Superior temporal gyrus (tissue), 1 donor: ENCODE data around the gene AQP5.

Experiments used
- DNase-seq: peaks from one replicate; pipeline ENCODE4 v3.0.0-alpha.2; 2016; ENCODE audit errors: extremely low spot score

The AQP5 gene

DNA sequence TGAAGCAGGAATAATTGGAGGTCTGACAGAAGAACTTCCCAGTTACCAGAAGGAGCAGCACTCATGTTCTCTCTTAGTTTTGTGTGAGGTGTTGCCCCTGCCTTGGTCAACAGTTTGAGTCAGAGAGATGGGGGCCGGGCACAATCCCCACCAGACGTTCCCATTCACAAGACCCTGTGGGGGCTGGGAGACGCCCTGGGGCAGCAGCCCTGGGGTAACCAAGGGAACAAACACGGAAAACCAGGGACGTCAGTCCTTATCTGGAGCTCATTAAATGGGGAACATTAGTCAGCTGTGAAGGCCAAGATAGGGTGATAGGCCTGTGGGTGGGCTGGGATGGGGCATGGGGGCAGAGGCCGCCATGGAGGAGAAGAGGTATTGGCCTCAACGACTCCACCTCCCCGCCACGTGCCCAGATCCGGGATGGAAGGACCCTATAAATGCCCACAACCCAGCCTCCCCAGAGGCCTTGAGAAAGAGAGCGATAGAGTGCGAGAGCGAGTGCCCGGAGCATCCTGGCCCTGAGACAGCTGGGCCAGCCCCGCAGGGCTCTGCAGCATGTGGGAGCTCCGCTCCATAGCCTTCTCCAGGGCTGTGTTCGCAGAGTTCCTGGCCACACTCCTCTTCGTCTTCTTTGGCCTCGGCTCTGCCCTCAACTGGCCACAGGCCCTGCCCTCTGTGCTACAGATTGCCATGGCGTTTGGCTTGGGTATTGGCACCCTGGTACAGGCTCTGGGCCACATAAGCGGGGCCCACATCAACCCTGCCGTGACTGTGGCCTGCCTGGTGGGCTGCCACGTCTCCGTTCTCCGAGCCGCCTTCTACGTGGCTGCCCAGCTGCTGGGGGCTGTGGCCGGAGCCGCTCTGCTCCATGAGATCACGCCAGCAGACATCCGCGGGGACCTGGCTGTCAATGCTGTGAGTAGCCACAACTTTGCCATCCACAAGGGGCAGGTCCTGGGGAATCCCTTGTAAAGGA, 11.1 kb upstream of the AQP5 start, which contains the start of gene AQP2:
AQP2 (plus strand) TSS at position 465 of the 979 bp plus-strand sequence; CDS start at position 559, 94 bp downstream.
- no peak for DNase-seq

DNA sequence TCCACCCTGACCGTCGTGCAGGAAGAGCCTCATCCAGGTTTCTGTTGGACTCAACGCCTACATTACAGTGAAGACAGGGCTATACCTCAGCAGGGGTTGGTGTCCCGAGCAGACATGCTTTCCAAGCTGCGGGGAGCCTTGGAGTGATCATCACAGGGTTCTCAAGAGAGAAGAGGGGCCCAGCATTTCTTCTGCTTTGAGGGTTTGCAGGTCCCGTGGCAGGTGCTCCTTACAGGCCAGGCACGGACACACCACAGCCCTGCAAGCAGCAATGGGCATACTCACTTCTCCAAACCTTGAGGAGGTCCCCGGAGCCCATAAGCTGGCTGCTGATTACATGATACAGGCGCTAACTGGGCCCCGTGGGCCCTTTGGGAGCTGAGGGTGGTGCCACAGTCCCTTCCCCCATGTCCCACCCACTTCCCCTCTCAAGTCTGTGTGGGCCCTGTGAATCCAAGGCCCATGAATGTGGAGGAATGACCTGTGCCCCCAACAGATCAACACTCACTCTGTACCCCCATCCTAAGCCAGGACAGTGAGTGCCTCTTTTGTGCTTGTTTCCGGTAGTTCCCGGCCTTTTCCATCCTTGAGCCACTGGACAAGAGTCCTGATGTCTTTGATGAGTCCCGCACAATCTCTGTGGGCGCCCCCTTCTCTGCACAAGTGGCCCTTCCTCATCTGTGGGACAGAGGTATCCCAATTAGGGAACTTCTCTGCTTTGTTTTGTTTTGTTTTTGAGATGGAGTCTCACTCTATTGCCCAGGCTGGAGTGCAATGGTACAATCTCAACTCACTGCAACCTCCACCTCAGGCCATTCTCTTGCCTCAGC, 10.0 kb upstream of the AQP5 start:
- DNase-seq: no peak

DNA sequence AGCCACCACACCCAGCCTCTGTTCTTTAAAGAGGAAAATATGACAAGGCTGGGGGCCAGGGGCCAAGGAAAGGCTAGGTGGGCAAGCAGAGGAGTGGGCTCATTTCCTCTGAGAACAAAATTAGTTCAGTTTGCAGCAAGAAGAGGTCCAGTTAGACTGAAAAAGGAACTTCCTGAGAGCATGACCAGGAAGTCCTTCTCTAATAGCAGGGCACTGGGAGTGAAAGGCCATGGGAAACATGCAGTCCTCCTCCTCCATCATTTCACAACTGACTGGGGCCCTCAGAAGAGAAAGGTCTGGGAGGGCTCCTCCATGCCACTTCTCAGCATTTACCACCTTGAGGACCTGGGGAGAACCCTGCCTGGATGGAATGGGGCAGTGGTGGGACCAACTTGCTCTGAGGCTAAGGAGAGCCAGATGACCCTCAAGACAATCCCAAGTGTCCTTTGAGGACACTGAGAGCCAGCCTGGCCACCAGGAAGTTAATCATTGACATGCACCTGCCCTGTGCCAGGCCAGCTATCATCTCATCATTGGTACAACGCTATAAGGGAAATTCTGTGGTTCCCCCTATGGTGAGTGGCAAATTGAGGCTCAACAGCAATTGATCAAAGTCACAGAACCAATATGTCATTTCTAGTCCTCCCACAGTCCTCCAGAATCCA, 9.1 kb upstream of the AQP5 start:
- no peak for DNase-seq

DNA sequence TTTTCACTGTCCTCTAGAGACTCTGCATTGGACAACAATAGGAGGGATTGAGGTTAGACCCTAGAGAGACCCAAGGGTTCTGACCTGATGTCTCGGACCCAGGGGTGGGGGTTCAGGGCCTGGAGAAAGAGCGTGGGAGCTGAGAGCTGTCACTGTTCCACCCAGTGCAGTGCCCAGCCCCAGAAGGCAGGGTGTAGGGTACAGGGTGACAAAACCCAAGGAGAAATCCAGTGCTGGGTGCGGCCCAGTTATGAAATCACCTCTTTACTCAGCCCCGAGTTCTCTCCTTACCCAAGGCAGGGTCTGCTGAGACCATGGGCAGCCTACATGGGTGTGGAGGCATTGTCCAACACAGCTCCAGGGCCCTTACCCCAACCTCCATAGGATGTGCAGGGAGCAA, 8.5 kb upstream of the AQP5 start:
- DNase-seq: no peak

DNA sequence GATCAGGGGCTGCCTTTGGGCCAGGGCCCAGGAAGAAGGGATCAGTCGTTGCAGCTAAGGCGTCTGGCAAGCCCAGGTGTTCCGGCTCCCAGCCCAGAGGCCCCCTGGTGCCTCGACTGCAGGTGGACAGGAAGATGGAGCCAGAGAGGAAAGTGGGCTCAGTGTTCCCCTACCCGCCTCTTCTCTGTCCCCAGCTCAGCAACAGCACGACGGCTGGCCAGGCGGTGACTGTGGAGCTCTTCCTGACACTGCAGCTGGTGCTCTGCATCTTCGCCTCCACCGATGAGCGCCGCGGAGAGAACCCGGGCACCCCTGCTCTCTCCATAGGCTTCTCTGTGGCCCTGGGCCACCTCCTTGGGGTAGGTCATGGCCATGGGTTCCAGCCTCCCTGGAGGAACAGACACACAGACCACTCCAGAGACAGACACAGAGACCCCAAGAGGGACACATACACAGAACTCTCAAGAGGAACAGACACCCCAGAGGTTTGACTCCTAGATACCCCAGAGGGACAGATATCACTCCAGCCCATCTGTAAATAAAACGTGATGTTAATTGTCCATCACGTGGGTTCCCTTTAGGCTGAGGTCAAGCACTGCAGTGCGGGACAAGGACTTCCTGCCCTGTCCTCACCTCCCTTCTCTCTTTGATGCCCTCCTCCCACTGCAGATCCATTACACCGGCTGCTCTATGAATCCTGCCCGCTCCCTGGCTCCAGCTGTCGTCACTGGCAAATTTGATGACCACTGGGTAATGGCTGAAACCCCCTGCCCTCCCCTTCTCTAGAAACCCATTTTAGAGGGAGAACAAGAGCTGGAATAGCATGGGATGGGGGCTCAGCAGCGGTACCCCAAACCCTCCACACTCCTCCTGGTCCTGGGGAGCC, 7.5 kb upstream of the AQP5 start:
- no peak for DNase-seq

DNA sequence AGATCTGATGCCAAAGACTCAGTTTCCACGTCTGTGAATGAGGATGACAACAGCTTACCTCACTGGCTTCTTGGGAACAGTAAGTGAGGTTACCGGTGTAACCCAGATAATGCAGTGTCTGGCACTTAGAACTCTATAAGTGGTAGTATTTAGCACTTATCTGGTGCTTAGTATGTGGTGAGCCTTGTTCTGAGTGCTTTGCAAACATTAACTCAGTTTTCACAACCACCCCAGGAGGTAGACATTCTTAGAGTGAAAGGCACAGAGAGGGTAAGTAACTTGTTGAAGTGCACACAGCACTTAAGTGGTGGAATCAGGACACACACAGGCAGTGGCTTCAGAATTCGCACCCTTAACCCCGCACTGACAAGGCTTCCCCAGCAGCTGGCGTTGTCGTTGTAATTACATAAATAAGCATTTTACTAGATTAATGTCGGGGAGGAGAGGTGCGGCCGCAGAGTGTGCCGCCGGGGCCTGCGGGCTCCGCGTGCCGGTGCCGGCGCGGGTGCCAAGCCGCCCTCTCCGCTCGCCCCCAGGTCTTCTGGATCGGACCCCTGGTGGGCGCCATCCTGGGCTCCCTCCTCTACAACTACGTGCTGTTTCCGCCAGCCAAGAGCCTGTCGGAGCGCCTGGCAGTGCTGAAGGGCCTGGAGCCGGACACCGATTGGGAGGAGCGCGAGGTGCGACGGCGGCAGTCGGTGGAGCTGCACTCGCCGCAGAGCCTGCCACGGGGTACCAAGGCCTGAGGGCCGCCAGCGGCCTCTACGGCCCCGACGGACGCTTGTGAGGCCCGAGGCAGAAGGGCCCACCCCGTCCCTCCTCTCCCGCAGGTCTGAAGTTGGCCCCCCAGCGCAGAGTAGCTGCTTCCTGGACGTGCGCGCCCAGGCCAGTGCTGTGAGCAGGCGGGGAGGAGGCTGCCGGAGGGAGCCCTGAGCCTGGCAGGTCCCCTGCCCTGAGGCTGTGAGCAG, 6.5 kb upstream of the AQP5 start:
- DNase-seq: no peak

DNA sequence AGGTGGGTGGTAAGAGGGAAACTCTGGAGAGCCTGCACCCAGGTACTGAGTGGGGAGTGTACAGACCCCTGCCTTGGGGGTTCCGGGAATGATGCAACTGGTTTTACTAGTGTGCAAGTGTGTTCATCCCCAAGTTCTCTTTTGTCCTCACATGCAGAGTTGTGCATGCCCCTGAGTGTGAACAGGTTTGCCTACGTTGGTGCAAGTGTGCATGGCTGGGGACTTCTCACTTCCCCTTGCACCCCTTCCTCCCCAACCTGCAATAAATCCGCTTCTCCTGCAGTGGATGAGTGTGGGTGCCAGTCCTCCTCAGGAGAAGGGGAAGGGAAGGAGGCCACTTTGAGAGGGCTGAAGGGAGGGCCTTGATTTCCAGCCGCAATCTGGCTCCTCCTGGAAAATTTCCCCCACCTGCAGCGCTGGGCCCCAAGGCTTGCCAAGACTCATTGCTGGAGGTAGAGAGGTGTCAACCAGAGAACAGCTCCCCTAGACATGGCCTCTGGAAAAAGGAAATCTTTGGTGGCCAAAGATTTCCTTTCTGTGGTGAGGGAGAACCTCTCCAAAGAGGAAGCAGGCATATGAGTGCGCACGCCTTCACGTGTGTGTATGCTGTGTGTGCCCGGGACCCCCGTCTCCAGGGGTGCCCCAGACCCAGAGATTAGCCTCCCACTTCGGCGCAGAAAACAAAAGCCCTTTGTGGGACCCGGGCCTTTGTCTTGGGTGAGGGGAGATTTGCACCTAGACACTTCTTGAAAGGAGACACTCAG, 5.6 kb upstream of the AQP5 start:
- DNase-seq: no peak

DNA sequence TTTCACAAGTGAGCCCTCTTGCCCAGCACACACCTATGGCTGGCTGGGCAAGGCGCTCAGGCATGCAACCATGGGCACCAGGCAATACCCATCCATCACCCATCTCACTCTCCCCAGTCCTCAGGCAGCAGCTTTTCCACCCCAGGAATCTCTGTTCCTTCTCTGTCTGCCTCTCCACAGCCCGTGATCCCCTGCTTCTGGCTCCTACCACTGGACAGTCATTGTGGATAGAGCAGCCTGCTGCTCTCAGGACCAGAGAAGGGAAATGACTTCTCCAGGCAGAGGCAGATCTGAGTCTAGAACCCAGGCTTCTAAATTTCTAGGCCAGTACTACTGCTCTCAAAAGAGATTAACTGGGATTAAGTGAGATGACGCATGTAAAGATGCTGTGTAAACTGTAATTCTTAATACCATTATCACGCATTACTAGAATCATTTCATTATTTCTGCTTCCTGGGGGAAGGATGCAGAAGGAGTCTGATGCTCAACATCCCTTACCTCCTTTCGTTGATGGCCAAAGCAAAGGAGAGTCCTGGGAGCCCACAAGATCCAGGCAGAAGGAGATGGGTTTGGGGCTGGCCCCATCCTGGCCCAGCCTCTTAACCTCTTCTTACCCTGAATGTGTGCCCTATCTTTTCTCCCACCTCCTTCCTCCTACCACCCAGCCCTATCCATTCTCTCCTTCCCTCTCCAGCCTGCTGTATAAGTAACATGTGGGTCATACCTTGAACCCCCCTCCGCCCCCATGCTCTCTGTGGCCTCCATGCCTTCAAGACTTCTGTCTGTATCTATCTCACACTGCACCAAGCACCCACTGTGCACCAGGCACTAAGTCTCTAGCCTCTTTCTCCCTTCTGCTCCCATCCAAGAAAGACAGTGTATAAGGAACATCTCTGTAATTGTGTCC, 4.8 kb upstream of the AQP5 start:
- no peak for DNase-seq

DNA sequence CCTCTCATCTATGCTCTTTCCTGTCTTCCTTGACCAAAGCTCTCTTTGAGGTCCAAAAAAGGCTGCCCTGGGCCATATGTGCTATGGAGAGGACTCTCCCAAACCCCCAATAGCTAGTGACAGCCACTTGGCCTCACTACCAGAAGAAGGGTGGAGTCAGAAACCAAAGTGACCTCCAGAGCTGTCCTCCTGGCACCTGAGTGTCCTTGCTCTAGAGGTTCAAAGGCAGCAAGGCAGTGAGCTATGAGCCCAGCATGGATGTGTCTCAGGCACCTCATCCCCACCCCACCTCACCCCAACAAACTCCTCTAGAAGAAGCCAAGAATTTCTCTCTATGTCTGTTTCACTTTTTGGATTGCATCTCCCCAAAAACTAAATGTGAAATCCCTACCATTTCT, 4.1 kb upstream of the AQP5 start:
- DNase-seq: no peak

DNA sequence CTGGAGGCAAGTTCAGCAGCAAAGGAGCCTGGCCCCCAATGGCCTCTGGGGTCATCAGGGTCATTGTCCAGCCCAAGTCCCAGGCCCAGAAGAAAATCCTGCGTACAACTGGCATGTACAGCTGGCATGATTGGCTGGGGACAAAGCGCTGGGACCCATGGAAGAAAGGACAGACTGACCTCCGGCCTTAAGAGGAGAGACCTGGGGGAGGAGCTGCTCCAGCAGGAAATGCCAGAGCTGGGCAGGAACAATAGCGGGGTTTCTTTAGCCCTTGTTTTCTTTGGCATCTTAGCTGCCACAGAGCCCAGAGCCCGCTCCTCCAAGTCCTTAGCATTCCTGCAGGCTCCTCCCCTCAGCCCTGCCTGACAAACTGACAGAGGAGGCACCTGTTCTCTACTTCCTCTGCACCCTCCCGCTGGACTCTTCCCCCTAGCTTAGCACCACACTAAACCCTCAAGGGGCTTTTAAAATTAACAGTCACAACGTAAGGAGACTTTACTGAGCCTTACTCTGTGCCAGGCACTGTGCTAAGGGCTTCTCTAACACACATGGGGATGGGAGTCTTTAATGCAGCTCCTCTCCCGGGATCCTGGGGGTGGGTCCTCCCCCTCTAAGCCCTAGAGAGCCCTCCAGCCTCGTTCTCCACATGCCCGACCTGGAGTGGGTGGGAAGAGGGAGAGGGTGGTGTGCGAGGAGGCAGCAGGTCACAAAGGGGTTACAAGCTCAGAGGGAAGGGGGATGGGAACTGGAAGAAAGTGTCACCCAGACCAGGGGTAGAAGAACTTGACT, 1.8 kb upstream of the AQP5 start:
- DNase-seq: no peak

DNA sequence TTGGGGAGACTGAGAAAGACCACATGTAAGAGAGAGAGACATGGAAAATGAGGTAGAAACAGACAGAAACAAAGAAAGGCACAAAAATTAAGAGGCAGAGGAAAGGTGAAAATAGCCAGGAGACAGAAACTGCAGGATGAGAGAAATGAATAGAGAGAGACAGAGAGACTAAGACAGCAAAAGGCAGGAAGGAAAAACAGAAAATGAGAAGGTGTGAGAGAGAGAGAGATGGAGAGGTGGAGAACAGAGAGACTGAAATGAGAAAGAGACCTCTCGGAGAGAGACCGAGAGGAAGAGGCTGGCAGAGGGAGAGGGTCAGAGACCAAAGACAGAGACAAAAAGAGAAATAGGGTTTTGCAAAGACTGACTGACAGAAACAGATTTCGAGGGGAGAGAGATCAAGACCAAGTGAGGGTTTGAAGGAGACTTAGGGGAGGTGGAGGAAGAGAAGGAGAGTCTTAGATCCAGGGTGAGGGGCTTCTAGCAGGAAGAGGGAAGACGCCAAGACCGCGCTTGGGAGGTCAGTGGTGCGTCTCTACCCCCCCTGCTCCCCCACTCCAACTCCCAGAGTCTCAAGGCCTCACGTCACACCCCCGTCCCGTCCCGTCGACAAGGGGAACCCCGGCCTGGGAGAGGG, 1.1 kb upstream of the AQP5 start:
- DNase-seq: no peak

DNA sequence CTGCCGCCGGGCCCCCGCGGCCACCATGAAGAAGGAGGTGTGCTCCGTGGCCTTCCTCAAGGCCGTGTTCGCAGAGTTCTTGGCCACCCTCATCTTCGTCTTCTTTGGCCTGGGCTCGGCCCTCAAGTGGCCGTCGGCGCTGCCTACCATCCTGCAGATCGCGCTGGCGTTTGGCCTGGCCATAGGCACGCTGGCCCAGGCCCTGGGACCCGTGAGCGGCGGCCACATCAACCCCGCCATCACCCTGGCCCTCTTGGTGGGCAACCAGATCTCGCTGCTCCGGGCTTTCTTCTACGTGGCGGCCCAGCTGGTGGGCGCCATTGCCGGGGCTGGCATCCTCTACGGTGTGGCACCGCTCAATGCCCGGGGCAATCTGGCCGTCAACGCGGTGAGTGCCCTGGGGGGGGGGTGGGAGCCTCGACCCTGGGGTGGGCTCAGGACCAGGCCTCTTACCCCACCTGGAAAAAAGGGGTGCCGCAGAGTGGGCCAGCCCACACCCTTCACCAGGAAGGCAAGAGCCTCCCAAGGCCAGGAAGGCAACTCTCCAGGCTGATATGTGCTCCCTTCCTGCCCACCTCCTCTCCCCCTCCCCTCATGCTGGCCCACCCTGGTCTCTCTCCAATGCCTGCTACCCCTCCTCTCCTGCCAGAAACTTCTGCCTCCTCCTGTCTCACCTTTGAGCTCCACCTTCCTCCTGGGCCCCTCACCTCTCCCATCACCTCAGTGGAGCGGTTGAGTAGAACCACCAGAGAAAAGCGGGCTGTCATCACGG, 507 bp downstream of the AQP5 start:
- no peak for DNase-seq

DNA sequence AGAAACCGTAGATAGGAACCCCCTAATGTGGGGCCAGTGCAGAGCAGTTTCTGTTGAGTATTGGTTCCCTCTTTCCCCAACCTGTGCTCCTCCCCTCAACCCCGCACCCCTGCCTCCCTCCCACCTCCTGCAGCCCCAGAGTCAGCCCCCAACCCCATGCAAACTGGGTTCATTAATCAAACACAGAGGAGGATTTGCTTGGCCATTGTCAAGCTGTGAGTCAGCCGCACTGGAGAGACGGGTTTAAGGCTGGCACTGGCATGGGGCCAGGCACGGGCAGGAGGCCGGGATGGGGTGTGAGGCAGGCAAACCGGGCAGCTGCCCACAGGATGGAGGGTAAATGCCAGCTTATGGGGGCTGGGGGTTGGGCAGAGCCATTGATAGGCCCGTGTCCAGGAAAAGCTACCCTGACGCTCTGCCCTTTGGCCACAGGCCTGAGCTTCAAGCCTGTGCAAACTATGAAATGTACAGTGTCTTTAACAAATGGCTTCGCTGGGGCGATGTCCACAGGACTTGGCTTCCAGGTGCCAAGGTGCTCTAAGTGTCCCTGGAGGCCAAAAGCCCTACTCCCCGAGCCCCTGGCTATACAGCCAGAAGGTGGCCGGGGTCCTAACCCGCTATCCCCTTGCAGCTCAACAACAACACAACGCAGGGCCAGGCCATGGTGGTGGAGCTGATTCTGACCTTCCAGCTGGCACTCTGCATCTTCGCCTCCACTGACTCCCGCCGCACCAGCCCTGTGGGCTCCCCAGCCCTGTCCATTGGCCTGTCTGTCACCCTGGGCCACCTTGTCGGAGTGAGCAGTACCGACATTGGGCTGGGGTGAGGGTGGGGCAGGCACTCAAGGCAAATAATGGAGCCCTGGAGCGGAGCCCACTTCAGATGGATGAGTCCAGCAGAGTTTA, 1.4 kb downstream of the AQP5 start:
- no peak for DNase-seq

DNA sequence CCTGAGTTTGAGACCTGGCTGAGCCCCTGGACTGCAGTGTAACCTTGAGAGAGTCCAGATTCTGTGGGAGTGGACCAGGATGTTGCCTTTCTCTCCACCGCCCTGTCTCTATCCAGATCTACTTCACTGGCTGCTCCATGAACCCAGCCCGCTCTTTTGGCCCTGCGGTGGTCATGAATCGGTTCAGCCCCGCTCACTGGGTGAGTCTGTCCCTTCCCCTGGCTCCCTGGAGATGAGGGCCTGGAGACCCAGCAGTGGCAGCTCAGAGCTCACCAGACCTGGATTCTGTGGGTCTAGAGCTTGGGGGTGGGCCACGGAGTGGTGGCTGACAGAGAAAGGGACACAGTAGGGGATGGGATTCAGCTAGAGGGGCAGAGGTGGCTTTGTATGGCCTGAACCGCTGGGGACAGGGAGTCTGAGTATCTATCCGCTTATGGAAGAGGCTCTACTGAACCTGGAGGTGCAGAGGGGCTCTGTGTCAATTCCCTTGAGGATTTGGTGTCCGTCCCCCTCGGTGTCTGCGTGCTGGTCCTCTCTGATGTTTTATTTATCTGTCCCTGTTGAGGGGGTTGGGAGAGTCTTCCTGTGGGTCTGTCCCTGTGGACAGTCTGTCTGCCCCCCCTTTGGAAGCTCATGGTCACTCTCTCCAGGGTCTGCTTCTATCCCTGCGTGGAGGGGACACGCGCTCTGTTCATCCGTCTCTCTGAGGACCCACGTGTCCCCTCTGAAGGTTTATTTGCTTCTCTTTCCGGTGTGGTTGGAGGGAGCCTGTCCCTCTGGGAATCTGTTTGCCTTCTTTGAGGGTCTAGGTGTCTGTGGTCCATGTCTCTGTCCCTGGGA, 2.5 kb downstream of the AQP5 start:
- no peak for DNase-seq
